A673 (cell line): ENCODE data around the gene ARFGAP2.

Experiments used
- EZH2 ChIP-seq: fragments of 200-600 bp; sonication (generic); IDR thresholded peaks from 2 replicates; pipeline ENCODE4 v1.6.1; 2017; ENCODE audit warnings: borderline replicate concordance, low read depth, mild to moderate bottlenecking, mixed read lengths, antibody characterized with exemption, low read length; ENCODE audit not compliant: poor library complexity, severe bottlenecking
- TF ChIP-seq, protein P1 (sequence below): fragments of 300-800, 200-600 bp; sonication (generic); conservative IDR thresholded peaks from 2 replicates; pipeline ENCODE4 v1.5.1; 2017; ENCODE audit warnings: low read depth, mild to moderate bottlenecking, antibody characterized with exemption, low read length, moderate library complexity, mixed read lengths

DNA sequence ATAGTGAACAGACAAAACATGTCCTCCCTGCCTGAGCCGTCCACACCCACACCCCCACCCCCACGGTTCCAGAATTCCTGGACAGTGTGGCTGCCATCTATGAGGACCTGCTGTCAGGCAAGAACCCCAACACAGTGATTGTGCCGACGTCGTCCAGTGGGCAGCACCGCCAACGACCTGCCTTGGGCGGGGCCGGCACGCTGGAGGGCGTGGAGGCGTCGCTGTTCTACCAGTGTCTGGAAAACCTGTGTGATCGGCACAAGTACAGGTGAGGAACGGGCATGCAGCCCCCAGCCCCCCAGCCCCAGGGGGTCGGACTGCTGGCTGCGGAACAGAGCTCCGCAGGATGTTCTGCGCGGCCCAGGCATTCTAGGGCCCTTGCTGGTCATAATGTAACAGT is 19.7 kb downstream of the ARFGAP2 start:
- TF ChIP-seq, protein P1, sequence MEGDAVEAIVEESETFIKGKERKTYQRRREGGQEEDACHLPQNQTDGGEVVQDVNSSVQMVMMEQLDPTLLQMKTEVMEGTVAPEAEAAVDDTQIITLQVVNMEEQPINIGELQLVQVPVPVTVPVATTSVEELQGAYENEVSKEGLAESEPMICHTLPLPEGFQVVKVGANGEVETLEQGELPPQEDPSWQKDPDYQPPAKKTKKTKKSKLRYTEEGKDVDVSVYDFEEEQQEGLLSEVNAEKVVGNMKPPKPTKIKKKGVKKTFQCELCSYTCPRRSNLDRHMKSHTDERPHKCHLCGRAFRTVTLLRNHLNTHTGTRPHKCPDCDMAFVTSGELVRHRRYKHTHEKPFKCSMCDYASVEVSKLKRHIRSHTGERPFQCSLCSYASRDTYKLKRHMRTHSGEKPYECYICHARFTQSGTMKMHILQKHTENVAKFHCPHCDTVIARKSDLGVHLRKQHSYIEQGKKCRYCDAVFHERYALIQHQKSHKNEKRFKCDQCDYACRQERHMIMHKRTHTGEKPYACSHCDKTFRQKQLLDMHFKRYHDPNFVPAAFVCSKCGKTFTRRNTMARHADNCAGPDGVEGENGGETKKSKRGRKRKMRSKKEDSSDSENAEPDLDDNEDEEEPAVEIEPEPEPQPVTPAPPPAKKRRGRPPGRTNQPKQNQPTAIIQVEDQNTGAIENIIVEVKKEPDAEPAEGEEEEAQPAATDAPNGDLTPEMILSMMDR, result no peak
- no peak for TF ChIP-seq EZH2
